Urinary bladder (tissue), 4 donors: ENCODE measurements around the gene DNAJB6. TPM values are rescaled to one million over a fixed set of nuclear protein-coding genes. Genes with fewer than 3 reads are reported as not detected.

Source experiments
- DNase-seq: peaks from one replicate; pipeline ENCODE4 v3.0.0-alpha.2; 2015; ENCODE audit errors: extremely low spot score
- H3K27ac ChIP-seq: one replicate; pipeline ENCODE4 v1.5.1; 2013; ENCODE audit warnings: low read depth, mild to moderate bottlenecking, moderate library complexity
- H3K36me3 ChIP-seq: one replicate; pipeline ENCODE4 v1.6.1; 2013; ENCODE audit warnings: mild to moderate bottlenecking, moderate library complexity; ENCODE audit not compliant: insufficient read depth
- H3K4me1 ChIP-seq: one replicate; pipeline ENCODE4 v1.6.1; 2013; ENCODE audit warnings: mild to moderate bottlenecking, moderate library complexity; ENCODE audit not compliant: insufficient read depth
- H3K4me3 ChIP-seq: one replicate; pipeline ENCODE4 v1.5.1; 2013; ENCODE audit warnings: low read depth, low read length
- WGBS: extraction: QIAGEN DNeasy Blood & Tissue Kit; methylation state at CpG from one replicate; pipeline ENCODE4 v1.1.7; 2013; 5-methylcytosine and 5-hydroxymethylcytosine counted together
- polyA plus RNA-seq: library from polyadenylated mRNA; stranded (reverse); fragments of 200-250 nt; gene quantifications from one replicate; pipeline ENCODE4 v1.2.3, GENCODE V29; 2013
- total RNA-seq: library from RNA; depleted of rRNA; stranded (reverse); fragments of >200 nt; gene quantifications from one replicate; pipeline ENCODE4 v1.2.3, GENCODE V29; 2014
- donor health status: healthy with polysubstance abuse.
- donor health status: healthy.

DNAJB6 gene
- total and polyA plus RNA-seq, 2 donors: 90.4 to 137 TPM

GRCh38 chr7:157361537-157361936 is 24.7 kb downstream of the DNAJB6 start:
- Histone ChIP-seq H3K36me3 (peaks cover 5% of the 10 kb centered on the region), H3K4me1 (no peaks in the 10 kb centered on the region), H3K27ac (no peak overlapping the region), H3K4me3 (no peak overlapping the region)
- 96% methylated on average over 6 of the region's 6 CpGs for WGBS
- no peak for DNase-seq

- no peaks in the 10 kb centered on the region for H3K4me1 ChIP-seq
- no peak overlapping the region for H3K4me3 ChIP-seq
- WGBS: 90% methylated on average over 6 of the region's 6 CpGs
- H3K36me3 ChIP-seq: peaks cover 5% of the 10 kb centered on the region
- DNase-seq: no peak
- H3K27ac ChIP-seq: no peak overlapping the region
Observed at GRCh38 chr7:157362729-157363128, 25.9 kb downstream of the DNAJB6 start.

GRCh38 chr7:157366722-157367121 is 29.9 kb downstream of the DNAJB6 start:
- no peak for DNase-seq

GRCh38 chr7:157368955-157369354 is 32.2 kb downstream of the DNAJB6 start:
- DNase-seq: no peak
- WGBS: 92% methylated on average over 7 of the region's 7 CpGs
- H3K27ac ChIP-seq: no peak overlapping the region
- H3K4me1 ChIP-seq: no peaks in the 10 kb centered on the region
- H3K36me3 ChIP-seq: peaks cover 9% of the 10 kb centered on the region
- H3K4me3 ChIP-seq: no peak overlapping the region

More at GRCh38 chr7:157366722-157367121, 29.9 kb downstream of the DNAJB6 start:
- H3K27ac ChIP-seq: no peak overlapping the region
- no peaks in the 10 kb centered on the region for H3K4me1 ChIP-seq
- H3K4me3 ChIP-seq: no peak overlapping the region
- WGBS: 98% methylated on average over 8 of the region's 8 CpGs
- H3K36me3 ChIP-seq: peaks cover 9% of the 10 kb centered on the region

GRCh38 chr7:157370742-157371141 is 33.9 kb downstream of the DNAJB6 start:
- 84% methylated on average over 10 of the region's 10 CpGs for WGBS
- H3K36me3 ChIP-seq: peaks cover 6% of the 10 kb centered on the region
- no peak overlapping the region for H3K4me3 ChIP-seq
- no peak for DNase-seq
- H3K4me1 ChIP-seq: no peaks in the 10 kb centered on the region
- no peak overlapping the region for H3K27ac ChIP-seq

- Histone ChIP-seq H3K4me3 (no peak overlapping the region), H3K27ac (no peak overlapping the region), H3K4me1 (no peaks in the 10 kb centered on the region), H3K36me3 (peaks cover 6% of the 10 kb centered on the region)
- no peak for DNase-seq
- 94% methylated on average over 9 of the region's 9 CpGs for WGBS
Observed at GRCh38 chr7:157371296-157371695, 34.5 kb downstream of the DNAJB6 start.

- Histone ChIP-seq H3K36me3 (peaks cover 6% of the 10 kb centered on the region), H3K27ac (no peak overlapping the region), H3K4me3 (no peak overlapping the region), H3K4me1 (no peaks in the 10 kb centered on the region)
- DNase-seq: no peak
- WGBS: 95% methylated on average over 24 of the region's 24 CpGs
Observed at GRCh38 chr7:157372300-157373232, 35.8 kb downstream of the DNAJB6 start.

GRCh38 chr7:157373493-157373892 is 36.7 kb downstream of the DNAJB6 start:
- DNase-seq: no peak
- H3K27ac ChIP-seq: no peak overlapping the region
- H3K4me1 ChIP-seq: no peaks in the 10 kb centered on the region
- peaks cover 6% of the 10 kb centered on the region for H3K36me3 ChIP-seq
- 94% methylated on average over 7 of the region's 7 CpGs for WGBS
- H3K4me3 ChIP-seq: no peak overlapping the region

GRCh38 chr7:157375410-157375809 is 38.6 kb downstream of the DNAJB6 start:
- no peak overlapping the region for H3K4me3 ChIP-seq
- peaks cover 3% of the 10 kb centered on the region for H3K36me3 ChIP-seq
- H3K27ac ChIP-seq: no peak overlapping the region
- 88% methylated on average over 7 of the region's 7 CpGs for WGBS
- no peaks in the 10 kb centered on the region for H3K4me1 ChIP-seq
- no peak for DNase-seq

GRCh38 chr7:157377436-157378124 is 40.8 kb downstream of the DNAJB6 start:
- DNase-seq: no peak
- H3K36me3 ChIP-seq: peaks cover 4% of the 10 kb centered on the region
- 83% methylated on average over 11 of the region's 11 CpGs for WGBS
- H3K4me1 ChIP-seq: no peaks in the 10 kb centered on the region
- no peak overlapping the region for H3K27ac ChIP-seq
- no peak overlapping the region for H3K4me3 ChIP-seq

GRCh38 chr7:157378390-157378789 is 41.6 kb downstream of the DNAJB6 start:
- H3K27ac ChIP-seq: no peak overlapping the region
- H3K36me3 ChIP-seq: peaks cover 5% of the 10 kb centered on the region
- no peaks in the 10 kb centered on the region for H3K4me1 ChIP-seq
- 93% methylated on average over 16 of the region's 16 CpGs for WGBS
- no peak for DNase-seq
- no peak overlapping the region for H3K4me3 ChIP-seq

- DNase-seq: no peak
- Histone ChIP-seq H3K4me3 (no peak overlapping the region), H3K27ac (no peak overlapping the region), H3K4me1 (no peaks in the 10 kb centered on the region), H3K36me3 (peaks cover 7% of the 10 kb centered on the region)
- WGBS: 98% methylated on average over 1 of the region's 1 CpG
Observed at GRCh38 chr7:157379493-157379892, 42.7 kb downstream of the DNAJB6 start.

- H3K4me1 ChIP-seq: no peaks in the 10 kb centered on the region
- DNase-seq: no peak
- H3K36me3 ChIP-seq: peaks cover 7% of the 10 kb centered on the region
- H3K27ac ChIP-seq: no peak overlapping the region
- no peak overlapping the region for H3K4me3 ChIP-seq
- WGBS: 89% methylated on average over 7 of the region's 7 CpGs
Observed at GRCh38 chr7:157380416-157380815, 43.6 kb downstream of the DNAJB6 start.

- Histone ChIP-seq H3K36me3 (peaks cover 7% of the 10 kb centered on the region), H3K4me1 (no peaks in the 10 kb centered on the region), H3K4me3 (no peak overlapping the region), H3K27ac (no peak overlapping the region)
- 94% methylated on average over 5 of the region's 5 CpGs for WGBS
- DNase-seq: no peak
Observed at GRCh38 chr7:157383868-157384267, 47.1 kb downstream of the DNAJB6 start.
